ENCODE results near the gene MELK. TPM values are rescaled to one million over a fixed set of nuclear protein-coding genes. Genes with fewer than 3 reads are reported as not detected.

MELK gene
- total and polyA plus RNA-seq, 2 donors (not counting 3 experiments of a cell fraction or from before 2014, with no cell fraction given) = 19.1 to 52.1 TPM

- no peak overlapping the region for H3K27ac ChIP-seq (ENCODE audit: insufficient read depth, low read depth, low read length)
- intact Hi-C loops (cut with micrococcal nuclease) = no loop called here
- no peak overlapping the region for H3K4me3 ChIP-seq (replicated peaks in 1 of 3; ENCODE audit: insufficient read depth in 1 of 3, low read depth in 1 of 3, low read length in 3 of 3)
- no peaks in the 10 kb centered on the region for H3K27me3 ChIP-seq (ENCODE audit: control insufficient read depth in 2 of 2, insufficient read depth in 2 of 2, low read length in 2 of 2)
- H3K79me2 ChIP-seq (ENCODE audit: control insufficient read depth, insufficient read depth, low read length) = no peaks in the 10 kb centered on the region
- no peak for FAIRE-seq
- no peaks in the 10 kb centered on the region for H3K9me3 ChIP-seq (replicated peaks; ENCODE audit: control insufficient read depth, insufficient read depth, low read length)
- no peak overlapping the region for H3K9ac ChIP-seq (replicated peaks; ENCODE audit: extremely low read depth, insufficient read depth, low read length)
- no peak overlapping the region for H2AFZ ChIP-seq (ENCODE audit: low read depth, low read length)
- POLR2A ChIA-PET = no interaction called here
- no peaks in the 10 kb centered on the region for H3K9me1 ChIP-seq (replicated peaks; ENCODE audit: control insufficient read depth, extremely low read depth, insufficient read depth, low read length)
- peaks cover 0 to 6% of the 10 kb centered on the region in 2 experiments for H3K36me3 ChIP-seq (ENCODE audit: control insufficient read depth in 2 of 2, extremely low read depth in 1 of 2, insufficient read depth in 2 of 2, low read length in 2 of 2)
- no TSS peak for BruUV-seq (replicated peaks)
- CTCF ChIA-PET = no interaction called here
- dilution Hi-C loops (cut with MboI; ENCODE audit: extremely low pct_ligation_motif_present, low sequenced_read_pairs) = no loop called here
- no peak overlapping the region for H3K4me2 ChIP-seq (ENCODE audit: insufficient read depth, low read length)
- DNase-seq (ENCODE audit: low read depth, low spot score) = no peak
- no peaks in the 10 kb centered on the region for H3K4me1 ChIP-seq (ENCODE audit: control insufficient read depth, extremely low read depth, insufficient read depth, low read length)
- TF ChIP-seq CTCF (IDR thresholded peaks at IDR 0.05; ENCODE audit: extremely low read depth in 1 of 2, insufficient read depth in 1 of 2, low read depth in 1 of 2, low read length in 2 of 2) (no peak), MYC (IDR thresholded peaks at IDR 0.05; ENCODE audit: low read depth, low read length) (no peak), FOS (IDR thresholded peaks at IDR 0.05; ENCODE audit: borderline replicate concordance, insufficient read depth, low read length) (no peak), EZH2 (IDR thresholded peaks at IDR 0.05; ENCODE audit: borderline replicate concordance, low read depth, low read length, severe bottlenecking) (no peak), GATA2 (IDR thresholded peaks at IDR 0.05; ENCODE audit: insufficient read depth, insufficient read length, low read depth, low read length) (no peak), POLR2A (IDR thresholded peaks at IDR 0.05; ENCODE audit: low read depth, low read length) (no peak), MAX (IDR thresholded peaks at IDR 0.05; ENCODE audit: insufficient read depth, insufficient read length) (no peak), JUN (IDR thresholded peaks at IDR 0.05; ENCODE audit: borderline replicate concordance, insufficient read depth, insufficient read length, low read depth) (no peak), POLR2AphosphoS5 (IDR thresholded peaks at IDR 0.05; ENCODE audit: insufficient read depth, low read depth, low read length) (no peak)
- H4K20me1 ChIP-seq (replicated peaks; ENCODE audit: control insufficient read depth, extremely low read depth, insufficient read depth, low read length) = no peaks in the 10 kb centered on the region
Observed at GRCh38 chr9:36679710-36680109, 107.0 kb downstream of the MELK start.

Data from endothelial cell of umbilical vein (primary cell).